Right lobe of liver (tissue), 4 donors: ENCODE results near the gene P2RY14.

Experiments
- POLR2A ChIP-seq: fragments of 450-650 bp; IDR thresholded peaks from one replicate; pipeline ENCODE4 v1.6.1; 2017; ENCODE audit warnings: antibody characterized with exemption, mild to moderate bottlenecking
- TF ChIP-seq, protein P1 (sequence below), 4 donors: fragments of 200-600 bp in 3 of 4; fragments of 450-650 bp in 1 of 4; IDR thresholded peaks; one replicate each; pipeline versions ENCODE4 v1.5.1 to v1.8.0; 2016 to 2022; ENCODE audit warnings: antibody characterized with exemption in 4 of 4, mild to moderate bottlenecking in 2 of 4
- donor health status: DM: no; HTN: no; CAD: no.
- donor health status: DM: no; HTN: no; CAD: no.
- donor health status: DM: no; HTN: yes; CAD: no.

DNA sequence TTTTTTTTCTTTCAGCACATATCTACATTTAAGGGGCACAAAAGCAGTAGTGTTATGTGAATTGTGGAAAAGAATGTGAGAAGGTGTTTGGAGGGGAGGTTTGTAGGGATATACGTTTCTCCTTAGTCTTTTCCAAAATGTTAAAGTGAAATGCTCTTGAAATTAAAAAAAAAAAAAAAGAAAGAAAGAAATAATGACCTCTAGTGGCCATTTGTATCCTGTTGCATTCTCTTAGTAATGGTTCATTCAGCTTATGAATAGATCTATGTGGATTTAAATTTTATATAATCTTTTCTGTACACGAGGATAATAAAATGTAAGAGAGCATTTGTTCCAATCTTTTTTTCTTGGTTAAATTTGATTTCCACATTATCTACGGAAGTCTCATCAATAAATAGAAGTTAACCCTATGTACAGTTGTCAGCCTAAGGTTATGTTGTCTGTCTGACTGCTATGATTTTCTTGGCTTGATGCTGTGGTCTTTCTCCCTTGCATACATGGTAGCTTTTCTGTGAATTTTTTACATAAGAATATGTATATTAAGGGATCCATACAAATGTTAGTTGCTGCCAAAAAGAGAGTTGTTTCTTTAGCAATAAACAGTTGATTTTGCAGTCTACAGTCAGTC lies 49.3 kb upstream of the P2RY14 start:
- TF ChIP-seq, protein P1, sequence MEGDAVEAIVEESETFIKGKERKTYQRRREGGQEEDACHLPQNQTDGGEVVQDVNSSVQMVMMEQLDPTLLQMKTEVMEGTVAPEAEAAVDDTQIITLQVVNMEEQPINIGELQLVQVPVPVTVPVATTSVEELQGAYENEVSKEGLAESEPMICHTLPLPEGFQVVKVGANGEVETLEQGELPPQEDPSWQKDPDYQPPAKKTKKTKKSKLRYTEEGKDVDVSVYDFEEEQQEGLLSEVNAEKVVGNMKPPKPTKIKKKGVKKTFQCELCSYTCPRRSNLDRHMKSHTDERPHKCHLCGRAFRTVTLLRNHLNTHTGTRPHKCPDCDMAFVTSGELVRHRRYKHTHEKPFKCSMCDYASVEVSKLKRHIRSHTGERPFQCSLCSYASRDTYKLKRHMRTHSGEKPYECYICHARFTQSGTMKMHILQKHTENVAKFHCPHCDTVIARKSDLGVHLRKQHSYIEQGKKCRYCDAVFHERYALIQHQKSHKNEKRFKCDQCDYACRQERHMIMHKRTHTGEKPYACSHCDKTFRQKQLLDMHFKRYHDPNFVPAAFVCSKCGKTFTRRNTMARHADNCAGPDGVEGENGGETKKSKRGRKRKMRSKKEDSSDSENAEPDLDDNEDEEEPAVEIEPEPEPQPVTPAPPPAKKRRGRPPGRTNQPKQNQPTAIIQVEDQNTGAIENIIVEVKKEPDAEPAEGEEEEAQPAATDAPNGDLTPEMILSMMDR (IDR thresholded peaks at IDR 0.05): peak; percentile 31 to 70 (median 68)
- TF ChIP-seq POLR2A: no peak
